Endodermal cell (in vitro differentiated cells): ENCODE measurements around the gene RIMS1. TPM values are rescaled to one million over a fixed set of nuclear protein-coding genes. Genes with fewer than 3 reads are reported as not detected.

Source experiments
- DNase-seq: peaks from one replicate; pipeline ENCODE4 v3.0.0-alpha.2; 2017
- H3K27ac ChIP-seq: 2 replicates; pipeline ENCODE4 v1.5.1; 2013; ENCODE audit warnings: mild to moderate bottlenecking, low read depth, low read length, moderate library complexity
- H3K27me3 ChIP-seq: 2 replicates; pipeline ENCODE4 v1.6.1; 2013; ENCODE audit warnings: mild to moderate bottlenecking, low read length, moderate library complexity; ENCODE audit not compliant: insufficient read depth, control insufficient read depth, poor library complexity, severe bottlenecking
- H3K36me3 ChIP-seq: 2 replicates; pipeline ENCODE4 v1.7.0; 2013; ENCODE audit warnings: mild to moderate bottlenecking, low read length, moderate library complexity; ENCODE audit not compliant: control insufficient read depth, insufficient read depth
- H3K4me1 ChIP-seq: one replicate; pipeline ENCODE4 v1.7.0; 2013; ENCODE audit warnings: low read length; ENCODE audit not compliant: control insufficient read depth, insufficient read depth
- H3K4me3 ChIP-seq: 2 replicates; pipeline ENCODE4 v1.5.1; 2013; ENCODE audit warnings: mild to moderate bottlenecking, low read length, moderate library complexity
- H3K9ac ChIP-seq: 2 replicates; pipeline ENCODE4 v1.6.1; 2013; ENCODE audit warnings: mild to moderate bottlenecking, low read length, moderate library complexity; ENCODE audit not compliant: poor library complexity, severe bottlenecking; ENCODE audit errors: extremely low read depth
- H3K9me3 ChIP-seq: 2 replicates; pipeline ENCODE4 v1.6.1; 2013; ENCODE audit warnings: mild to moderate bottlenecking, low read length, moderate library complexity; ENCODE audit not compliant: control insufficient read depth
- H3K27ac Mint-ChIP-seq: 2 replicates; pipeline ENCODE4 v1.8.0; 2020; ENCODE audit warnings: mixed read lengths
- H3K27me3 Mint-ChIP-seq: 2 replicates; pipeline ENCODE4 v1.8.0; 2021; ENCODE audit warnings: mild to moderate bottlenecking, mixed read lengths; ENCODE audit not compliant: insufficient read depth
- H3K36me3 Mint-ChIP-seq: 2 replicates; pipeline ENCODE4 v1.8.0; 2020; ENCODE audit warnings: low read depth, mixed read lengths
- H3K4me1 Mint-ChIP-seq: 2 replicates; pipeline ENCODE4 v1.8.0; 2020; ENCODE audit warnings: mixed read lengths
- H3K4me3 Mint-ChIP-seq: 2 replicates; pipeline ENCODE4 v1.8.0; 2020; ENCODE audit warnings: mild to moderate bottlenecking, moderate library complexity, mixed read lengths
- H3K9me3 Mint-ChIP-seq: 2 replicates; pipeline ENCODE4 v1.8.0; 2020; ENCODE audit warnings: mild to moderate bottlenecking, mixed read lengths
- CTCF ChIP-seq: fragments of 200-600 bp; sonication (generic); conservative IDR thresholded peaks from 2 replicates; pipeline ENCODE4 v1.5.0; 2021; ENCODE audit warnings: antibody characterized with exemption, mild to moderate bottlenecking
- WGBS, 2 experiments: methylation state at CpG; one replicate each; pipeline versions ENCODE4 v1.1.5 to v1.1.7; 2013; ENCODE audit warnings: missing lambda C conversion rate in 2 of 2, mixed read lengths in 1 of 2; ENCODE audit not compliant: insufficient coverage in 1 of 2, insufficient read length in 1 of 2; 5-methylcytosine and 5-hydroxymethylcytosine counted together
- total RNA-seq, 2 donors: library from RNA; stranded (reverse); fragmentation: NEBNext Ultra II Directional in 1 of 2; extraction: Animal tissue kit (Norgen Biotek cat#: 25700) in 1 of 2; gene quantifications; 2 replicates in 1 of 2; 3 replicates in 1 of 2; pipeline ENCODE4 v1.2.1, GENCODE V29; 2021

RIMS1 gene
- total RNA-seq, 2 donors from 2014 or later: 1.1 to 1.6 TPM

DNA sequence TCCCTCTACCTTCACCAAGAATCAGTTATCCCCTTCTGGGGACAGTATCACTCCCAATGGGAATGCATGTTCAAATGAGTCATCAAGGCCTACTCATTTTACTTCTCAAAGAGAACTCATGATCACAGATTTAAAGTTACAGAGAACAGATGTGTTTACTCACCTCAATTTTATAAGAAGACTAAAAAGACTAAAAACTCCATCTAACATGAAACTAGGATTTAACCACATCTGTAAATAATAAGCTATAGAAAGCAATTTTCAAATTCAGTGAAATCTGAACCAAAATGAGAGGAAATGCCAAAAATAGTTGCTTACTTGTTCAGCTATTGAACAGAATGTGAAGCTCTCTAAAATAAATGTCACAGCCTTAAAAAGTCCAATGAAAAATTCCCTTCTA is 435.4 kb downstream of the RIMS1 start:
- Histone ChIP-seq H3K9ac (no peak overlapping the region), H3K4me3 (no peak overlapping the region), H3K27ac (no peak overlapping the region), H3K9me3 (no peaks in the 10 kb centered on the region), H3K36me3 (no peaks in the 10 kb centered on the region), H3K4me1 (no peaks in the 10 kb centered on the region), H3K27me3 (no peaks in the 10 kb centered on the region)
- TF ChIP-seq CTCF: no peak
- Mint-ChIP-seq H3K4me1 (no peaks in the 10 kb centered on the region), H3K27ac (no peak overlapping the region), H3K27me3 (no peaks in the 10 kb centered on the region), H3K9me3 (no peaks in the 10 kb centered on the region), H3K4me3 (no peak overlapping the region), H3K36me3 (no peaks in the 10 kb centered on the region)
- DNase-seq: no peak

GRCh38 chr6:72322771-72323170 is 436.4 kb downstream of the RIMS1 start:
- DNase-seq: no peak
- Histone ChIP-seq H3K27me3 (no peaks in the 10 kb centered on the region), H3K9me3 (no peaks in the 10 kb centered on the region), H3K36me3 (no peaks in the 10 kb centered on the region), H3K4me1 (no peaks in the 10 kb centered on the region), H3K27ac (no peak overlapping the region), H3K4me3 (no peak overlapping the region), H3K9ac (no peak overlapping the region)
- no peaks in the 10 kb centered on the region for H3K9me3 Mint-ChIP-seq
- no peaks in the 10 kb centered on the region for H3K36me3 Mint-ChIP-seq
- TF ChIP-seq CTCF: no peak
- no peaks in the 10 kb centered on the region for H3K27me3 Mint-ChIP-seq
- 87 to 100% methylated on average over 1 to 2 of the region's 2 CpGs for WGBS, 2 experiments
- H3K27ac Mint-ChIP-seq: no peak overlapping the region
- no peaks in the 10 kb centered on the region for H3K4me1 Mint-ChIP-seq
- H3K4me3 Mint-ChIP-seq: no peak overlapping the region

GRCh38 chr6:72324591-72324990 is 438.2 kb downstream of the RIMS1 start:
- H3K9me3 ChIP-seq: no peaks in the 10 kb centered on the region
- Mint-ChIP-seq H3K4me1 (no peaks in the 10 kb centered on the region), H3K27ac (no peak overlapping the region), H3K27me3 (no peaks in the 10 kb centered on the region), H3K9me3 (no peaks in the 10 kb centered on the region), H3K36me3 (no peaks in the 10 kb centered on the region), H3K4me3 (no peak overlapping the region)
- no peak for TF ChIP-seq CTCF
- no peak overlapping the region for H3K4me3 ChIP-seq
- no peak overlapping the region for H3K9ac ChIP-seq
- WGBS, 2 experiments: 60 to 82% methylated on average over 1 to 4 of the region's 4 CpGs
- H3K4me1 ChIP-seq: no peaks in the 10 kb centered on the region
- no peaks in the 10 kb centered on the region for H3K27me3 ChIP-seq
- H3K27ac ChIP-seq: no peak overlapping the region
- DNase-seq: no peak
- H3K36me3 ChIP-seq: no peaks in the 10 kb centered on the region
